ENCODE data around the gene EBF3.

DNA sequence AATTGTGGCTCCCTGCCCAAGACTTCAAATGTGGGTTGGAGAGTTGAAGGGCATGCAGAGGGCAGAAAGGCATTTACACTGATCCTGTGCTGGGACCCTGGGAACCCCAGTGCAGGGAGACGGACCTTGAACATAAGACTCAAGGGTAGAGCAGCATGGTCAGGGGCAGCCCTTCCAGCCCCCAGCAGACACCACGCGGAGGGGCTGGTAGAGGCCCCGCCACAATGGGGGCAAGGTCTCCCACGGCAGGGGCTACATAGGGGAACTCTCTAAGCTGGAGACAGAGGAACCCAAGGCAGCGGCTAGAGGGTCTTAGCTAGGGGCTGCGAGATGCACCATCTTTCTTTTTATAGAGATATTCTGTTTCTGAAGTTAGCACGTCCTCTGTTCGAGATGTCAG lies 45.2 kb upstream of the EBF3 start:
- TF ChIP-seq EZH2 (IDR thresholded peaks at IDR 0.05) (no peak), POLR2AphosphoS5 (IDR thresholded peaks at IDR 0.05; ENCODE audit: borderline replicate concordance, low read depth, low read length) (no peak), FOXP2 (optimal IDR thresholded peaks at IDR 0.05; ENCODE audit: control extremely low read depth, extremely low read length, insufficient read depth) (no peak)
